ENCODE results near the gene CEP152. TPM values are rescaled to one million over a fixed set of nuclear protein-coding genes. Genes with fewer than 3 reads are reported as not detected.
A peak's percentile ranks its signal among the peaks of the same experiment; 100 is the strongest.

CEP152 gene
- polyA plus RNA-seq, 3 donors, result 1.0 to 3.8 (median 1.4) TPM

- Histone ChIP-seq H2AFZ (ENCODE audit: insufficient read depth, low read depth, low read length, poor library complexity, severe bottlenecking) (no peak overlapping the region), H3K27ac (ENCODE audit: low read depth in 1 of 2, low read length in 2 of 2) (no peak overlapping the region), H3K79me2 (ENCODE audit: insufficient read depth, low read length) (no peaks in the 10 kb centered on the region), H3K4me3 (replicated peaks in 1 of 3; ENCODE audit: low read depth in 2 of 3, low read length in 3 of 3) (no peak overlapping the region), H3K9ac (ENCODE audit: insufficient read depth, low read length, poor library complexity, severe bottlenecking) (no peak overlapping the region), H3K27me3 (ENCODE audit: control insufficient read depth in 2 of 2, insufficient read depth in 2 of 2, low read length in 2 of 2) (no peaks in the 10 kb centered on the region), H3K4me2 (replicated peaks; ENCODE audit: extremely low read depth, low read length, poor library complexity, severe bottlenecking) (no peak overlapping the region), H3K4me1 (ENCODE audit: control insufficient read depth in 1 of 2, insufficient read depth in 2 of 2, low read length in 2 of 2) (no peaks in the 10 kb centered on the region), H4K20me1 (ENCODE audit: insufficient read depth, low read length) (no peaks in the 10 kb centered on the region), H3K36me3 (replicated peaks in 1 of 2; ENCODE audit: control insufficient read depth in 1 of 2, insufficient read depth in 2 of 2, low read length in 2 of 2) (peaks cover 65 to 92% of the 10 kb centered on the region in 2 donors), H3K9me3 (replicated peaks in 1 of 2; ENCODE audit: control insufficient read depth in 1 of 2, insufficient read depth in 1 of 2, low read length in 2 of 2) (no peaks in the 10 kb centered on the region)
- no peak for TF ChIP-seq CTCF (IDR thresholded peaks at IDR 0.05)
- no peak overlapping the region for H3K4me3 Mint-ChIP-seq
- H3K4me1 Mint-ChIP-seq, result no peaks in the 10 kb centered on the region
- no peak for DNase-seq
- H3K27me3 Mint-ChIP-seq (ENCODE audit: low read depth in 3 of 3), result no peaks in the 10 kb centered on the region
- intact Hi-C loops (cut with micrococcal nuclease), result no loop called here
- H3K36me3 Mint-ChIP-seq, result peaks cover 62 to 76% of the 10 kb centered on the region in 2 donors
- no CpG with 5 or more reads among the region's 2 CpGs for WGBS (ENCODE audit: insufficient coverage)
- no peak overlapping the region for H3K27ac Mint-ChIP-seq
- peaks cover 0 to 3% (median 0%) of the 10 kb centered on the region in 7 donors for H3K9me3 Mint-ChIP-seq
These were observed 49.3 kb downstream of the CEP152 start for GRCh38 chr15:48761393-48762158.

- no peaks in the 10 kb centered on the region for H3K9me3 ChIP-seq (replicated peaks in 1 of 2; ENCODE audit: control insufficient read depth in 1 of 2, insufficient read depth in 1 of 2, low read length in 2 of 2)
- H3K4me3 Mint-ChIP-seq, result no peak overlapping the region
- no peak overlapping the region for H2AFZ ChIP-seq (ENCODE audit: insufficient read depth, low read depth, low read length, poor library complexity, severe bottlenecking)
- no peaks in the 10 kb centered on the region for H3K4me1 ChIP-seq (ENCODE audit: control insufficient read depth in 1 of 2, insufficient read depth in 2 of 2, low read length in 2 of 2)
- H3K36me3 ChIP-seq (replicated peaks in 1 of 2; ENCODE audit: control insufficient read depth in 1 of 2, insufficient read depth in 2 of 2, low read length in 2 of 2), result peaks cover 64 to 96% of the 10 kb centered on the region in 2 donors
- intact Hi-C loops (cut with micrococcal nuclease), result no loop called here
- no peaks in the 10 kb centered on the region for H4K20me1 ChIP-seq (ENCODE audit: insufficient read depth, low read length)
- no peaks in the 10 kb centered on the region for H3K27me3 Mint-ChIP-seq (ENCODE audit: low read depth in 3 of 3)
- no peak overlapping the region for H3K9ac ChIP-seq (ENCODE audit: insufficient read depth, low read length, poor library complexity, severe bottlenecking)
- H3K9me3 Mint-ChIP-seq, result no peaks in the 10 kb centered on the region
- H3K4me1 Mint-ChIP-seq, result no peaks in the 10 kb centered on the region
- no peaks in the 10 kb centered on the region for H3K79me2 ChIP-seq (ENCODE audit: insufficient read depth, low read length)
- WGBS (ENCODE audit: insufficient coverage), result no CpG with 5 or more reads among the region's 1 CpG
- DNase-seq, result no peak
- no peak for TF ChIP-seq CTCF (IDR thresholded peaks at IDR 0.05)
- no peaks in the 10 kb centered on the region for H3K27me3 ChIP-seq (ENCODE audit: control insufficient read depth in 2 of 2, insufficient read depth in 2 of 2, low read length in 2 of 2)
- H3K4me3 ChIP-seq (replicated peaks in 1 of 3; ENCODE audit: low read depth in 2 of 3, low read length in 3 of 3), result no peak overlapping the region
- H3K36me3 Mint-ChIP-seq, result peaks cover 60 to 74% of the 10 kb centered on the region in 2 donors
- H3K27ac Mint-ChIP-seq, result peak overlapping the region in 1 of 7 donors; percentile 36
- no peak overlapping the region for H3K4me2 ChIP-seq (replicated peaks; ENCODE audit: extremely low read depth, low read length, poor library complexity, severe bottlenecking)
- no peak overlapping the region for H3K27ac ChIP-seq (ENCODE audit: low read depth in 1 of 2, low read length in 2 of 2)
These were observed 50.9 kb downstream of the CEP152 start for GRCh38 chr15:48759921-48760320.
